DMS153 treated with DMSO at 0.1 percent for 48 hours (cell line): ENCODE data around the gene SIM1.

Experiments used
- DNase-seq: peaks from one replicate; lab custom pipeline; 2025; ENCODE audit not compliant: unreplicated experiment; lab: John Stamatoyannopoulos, UW

SIM1 gene

GRCh38 chr6:100456908-100457235, 7.8 kb downstream of the SIM1 start:
- DNase-seq: no peak

- no peak for DNase-seq
Observed at GRCh38 chr6:100456141-100456907, 8.4 kb downstream of the SIM1 start.

- DNase-seq: no peak
Observed at GRCh38 chr6:100455230-100456124, 9.2 kb downstream of the SIM1 start.

- no peak for DNase-seq
Observed at GRCh38 chr6:100454551-100455229, 10.0 kb downstream of the SIM1 start.

GRCh38 chr6:100453701-100454521, 10.8 kb downstream of the SIM1 start:
- no peak for DNase-seq

- DNase-seq: no peak
Observed at GRCh38 chr6:100452998-100453397, 11.7 kb downstream of the SIM1 start.

GRCh38 chr6:100451577-100451976, 13.1 kb downstream of the SIM1 start:
- no peak for DNase-seq

- DNase-seq: no peak
Observed at GRCh38 chr6:100449239-100449691, 15.5 kb downstream of the SIM1 start.

- no peak for DNase-seq
Observed at GRCh38 chr6:100447900-100448748, 16.6 kb downstream of the SIM1 start.

- DNase-seq: no peak
Observed at GRCh38 chr6:100447081-100447899, 17.4 kb downstream of the SIM1 start.

- no peak for DNase-seq
Observed at GRCh38 chr6:100446115-100447080, 18.3 kb downstream of the SIM1 start.

GRCh38 chr6:100445512-100445911, 19.2 kb downstream of the SIM1 start:
- no peak for DNase-seq

- no peak for DNase-seq
Observed at GRCh38 chr6:100440935-100441334, 23.8 kb downstream of the SIM1 start.

GRCh38 chr6:100435299-100435698, 29.4 kb downstream of the SIM1 start:
- DNase-seq: no peak

GRCh38 chr6:100433726-100434435, 30.8 kb downstream of the SIM1 start:
- DNase-seq: no peak

GRCh38 chr6:100432136-100432535, 32.6 kb downstream of the SIM1 start:
- no peak for DNase-seq

- no peak for DNase-seq
Observed at GRCh38 chr6:100430962-100431361, 33.8 kb downstream of the SIM1 start.
